ENCODE data around the gene NCDN.

GRCh38 chr1:35518183-35518582, 39.4 kb upstream of the NCDN start:
- TF ChIP-seq CTCF (IDR thresholded peaks at IDR 0.05; ENCODE audit: poor library complexity) (no peak), EZH2phosphoT487 (IDR thresholded peaks at IDR 0.05; ENCODE audit: low read depth, severe bottlenecking, unreplicated experiment) (no peak)
